K562 treated with DMSO at 1 percent for 48 hours (cell line): Measurements from ENCODE around the gene MRAP. TPM values are rescaled to one million over a fixed set of nuclear protein-coding genes. Genes with fewer than 3 reads are reported as not detected.

Experiments used
- total RNA-seq: library from RNA; unstranded; fragments of 300-600 nt; gene quantifications from 2 replicates; pipeline ENCODE4 v1.2.3, GENCODE V29; 2022; ENCODE audit warnings: low replicate concordance; ENCODE audit errors: extremely low read depth

The MRAP gene
- total RNA-seq: not detected in 2 replicates

GRCh38 chr21:32298658-32299081 is at the start of gene MRAP:
MRAP (plus strand) TSS chr21:32298855; CDS start chr21:32298972, 117 bp downstream.

DNA sequence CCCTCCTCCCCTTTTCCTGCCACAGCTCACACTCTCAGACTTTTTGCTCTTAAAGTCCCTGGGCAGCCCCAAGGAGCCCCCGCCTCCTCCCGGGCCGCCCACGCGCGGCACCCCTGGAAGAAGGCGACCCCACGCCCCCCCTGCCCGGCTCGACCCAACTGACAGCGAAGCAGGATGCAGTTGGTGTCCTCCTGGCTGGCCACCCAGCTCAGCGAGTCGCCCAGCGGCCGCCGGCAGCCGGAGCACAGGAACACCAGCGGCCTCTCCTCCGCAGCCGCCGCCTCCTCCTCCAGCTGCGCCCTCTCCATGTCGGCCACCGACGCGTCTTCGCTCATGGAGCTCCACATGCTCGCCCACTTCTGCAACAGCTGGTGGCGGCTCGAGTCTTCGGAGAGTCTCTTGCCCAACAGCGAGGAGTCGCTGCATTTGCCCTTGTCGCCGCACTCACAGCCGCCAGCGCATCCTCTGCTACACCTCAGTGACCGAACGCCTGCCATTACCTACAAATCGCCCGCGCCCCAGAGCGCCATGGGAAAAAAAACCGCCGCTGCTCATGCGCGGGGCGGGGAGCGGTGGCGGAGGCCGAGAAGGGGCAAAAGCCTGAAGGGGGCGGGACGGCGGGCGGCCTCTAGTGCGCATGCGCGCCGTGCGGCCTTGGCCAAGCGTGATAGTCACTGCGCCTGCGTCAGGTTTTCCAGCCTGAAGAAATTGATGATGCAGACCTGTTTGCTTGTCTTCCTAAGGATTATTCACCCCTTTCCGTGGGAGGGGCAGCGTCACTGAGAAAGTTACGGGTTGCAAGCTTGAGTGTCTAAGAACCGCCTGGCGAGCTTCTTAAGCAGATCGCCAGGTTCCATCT is 19.9 kb upstream of the MRAP start, which contains the start of gene MIS18A:
Gene MIS18A (minus strand): TSS at position 532 of the 859 bp plus-strand sequence. CDS start 35 bp downstream, at position 497.

Other genes with a start within 250 kb of the MRAP start
- not detected in 2 replicates for gene MIS18A, start 19.8 kb upstream of the MRAP start, total RNA-seq
- gene URB1, start 94.2 kb downstream of the MRAP start, total RNA-seq: not detected in 2 replicates
- not detected in 2 replicates for gene EVA1C, start 113.9 kb downstream of the MRAP start, total RNA-seq